H1 (cell line): ENCODE measurements around the gene RELB. TPM values are rescaled to one million over a fixed set of nuclear protein-coding genes. Genes with fewer than 3 reads are reported as not detected.

Source experiments
- EGR1 ChIP-seq: IDR thresholded peaks from 2 replicates; pipeline ENCODE4 v1.6.1; 2011; ENCODE audit warnings: low read depth, low read length, borderline replicate concordance
- GTF2F1 ChIP-seq: IDR thresholded peaks from 2 replicates; pipeline ENCODE4 v1.6.1; 2012; ENCODE audit warnings: low read depth, low read length, improper control_type of control experiment, borderline replicate concordance
- KDM5A ChIP-seq: fragments of 200-600 bp; IDR thresholded peaks from 2 replicates; pipeline ENCODE4 v1.7.1; 2012; ENCODE audit warnings: mild to moderate bottlenecking, low read length, inconsistent platforms, mixed read lengths
- POU5F1 ChIP-seq: IDR thresholded peaks from 2 replicates; pipeline ENCODE4 v1.6.1; 2011; ENCODE audit warnings: low read depth, mild to moderate bottlenecking, low read length, moderate library complexity
- SIN3A ChIP-seq, 2 experiments: IDR thresholded peaks in 1 of 2; conservative IDR thresholded peaks in 1 of 2; 2 replicates each; pipeline ENCODE4 v1.6.1; 2011 to 2012; ENCODE audit warnings: low read length in 2 of 2, improper control_type of control experiment in 1 of 2, low read depth in 1 of 2, mild to moderate bottlenecking in 1 of 2
- SP1 ChIP-seq: IDR thresholded peaks from 2 replicates; pipeline ENCODE4 v1.6.1; 2011; ENCODE audit warnings: low read depth, low read length
- TEAD4 ChIP-seq: IDR thresholded peaks from 2 replicates; pipeline ENCODE4 v1.6.1; 2012; ENCODE audit warnings: low read depth, low read length, inconsistent platforms, mixed read lengths
- polyA plus RNA-seq, 7 experiments: library from polyadenylated mRNA; depleted of rRNA in 3 of 7; stranded (reverse) in 5 of 7; unstranded in 2 of 7; fragments of >200 nt in 5 of 7; fragments of 200-250 nt in 2 of 7; gene quantifications; 1 replicate in 5 of 7; 2 replicates in 1 of 7; 4 replicates in 1 of 7; pipeline versions ENCODE4 v1.2.1 to v1.2.3, GENCODE V29; 2011 to 2013; ENCODE audit warnings: missing spikeins in 2 of 7, mixed read lengths in 2 of 7
- total RNA-seq: library from RNA; stranded (reverse); fragmentation: NEBNext Ultra II Directional; extraction: Animal tissue kit (Norgen Biotek cat#: 25700); gene quantifications from 2 replicates; pipeline ENCODE4 v1.2.1, GENCODE V29; 2021
- TF ChIP-seq, protein P1 (sequence below): fragments of 300-600 bp; sonication (generic); IDR thresholded peaks from 2 replicates; pipeline ENCODE4 v1.7.1; 2012; ENCODE audit warnings: low read length, moderate library complexity, mild to moderate bottlenecking, inconsistent platforms; ENCODE audit not compliant: insufficient replicate concordance
- TF ChIP-seq, protein P2 (sequence below): IDR thresholded peaks from 2 replicates; pipeline ENCODE4 v1.6.1; 2011; ENCODE audit warnings: low read length, improper control_type of control experiment

Gene RELB
- total and polyA plus RNA-seq, 2 of the 8 experiments (the other 6 are each of a cell fraction or from before 2014, with no cell fraction given) = 10.0 to 13.1 TPM

DNA sequence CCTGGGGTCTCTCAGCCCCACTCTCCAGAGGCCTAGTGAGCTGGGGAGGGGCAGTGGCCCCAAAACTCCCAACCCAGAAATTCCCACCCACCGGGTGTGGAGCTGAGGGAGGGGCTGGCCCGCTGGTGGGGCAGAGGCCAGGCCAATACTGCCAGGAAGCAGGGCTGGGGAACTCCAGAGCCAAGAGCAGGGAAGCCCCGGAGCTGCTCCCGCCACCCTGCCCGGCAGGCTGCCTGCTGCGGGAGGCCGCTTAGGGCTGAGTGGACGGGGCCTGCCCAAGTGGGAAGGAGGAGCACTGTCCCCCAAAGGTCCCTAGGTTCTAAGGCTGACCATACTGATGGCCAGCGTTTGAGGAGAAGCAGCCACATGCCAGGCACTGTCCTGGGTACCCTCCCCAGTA lies 13.0 kb upstream of the RELB start (continued):
- TF ChIP-seq, protein P1, sequence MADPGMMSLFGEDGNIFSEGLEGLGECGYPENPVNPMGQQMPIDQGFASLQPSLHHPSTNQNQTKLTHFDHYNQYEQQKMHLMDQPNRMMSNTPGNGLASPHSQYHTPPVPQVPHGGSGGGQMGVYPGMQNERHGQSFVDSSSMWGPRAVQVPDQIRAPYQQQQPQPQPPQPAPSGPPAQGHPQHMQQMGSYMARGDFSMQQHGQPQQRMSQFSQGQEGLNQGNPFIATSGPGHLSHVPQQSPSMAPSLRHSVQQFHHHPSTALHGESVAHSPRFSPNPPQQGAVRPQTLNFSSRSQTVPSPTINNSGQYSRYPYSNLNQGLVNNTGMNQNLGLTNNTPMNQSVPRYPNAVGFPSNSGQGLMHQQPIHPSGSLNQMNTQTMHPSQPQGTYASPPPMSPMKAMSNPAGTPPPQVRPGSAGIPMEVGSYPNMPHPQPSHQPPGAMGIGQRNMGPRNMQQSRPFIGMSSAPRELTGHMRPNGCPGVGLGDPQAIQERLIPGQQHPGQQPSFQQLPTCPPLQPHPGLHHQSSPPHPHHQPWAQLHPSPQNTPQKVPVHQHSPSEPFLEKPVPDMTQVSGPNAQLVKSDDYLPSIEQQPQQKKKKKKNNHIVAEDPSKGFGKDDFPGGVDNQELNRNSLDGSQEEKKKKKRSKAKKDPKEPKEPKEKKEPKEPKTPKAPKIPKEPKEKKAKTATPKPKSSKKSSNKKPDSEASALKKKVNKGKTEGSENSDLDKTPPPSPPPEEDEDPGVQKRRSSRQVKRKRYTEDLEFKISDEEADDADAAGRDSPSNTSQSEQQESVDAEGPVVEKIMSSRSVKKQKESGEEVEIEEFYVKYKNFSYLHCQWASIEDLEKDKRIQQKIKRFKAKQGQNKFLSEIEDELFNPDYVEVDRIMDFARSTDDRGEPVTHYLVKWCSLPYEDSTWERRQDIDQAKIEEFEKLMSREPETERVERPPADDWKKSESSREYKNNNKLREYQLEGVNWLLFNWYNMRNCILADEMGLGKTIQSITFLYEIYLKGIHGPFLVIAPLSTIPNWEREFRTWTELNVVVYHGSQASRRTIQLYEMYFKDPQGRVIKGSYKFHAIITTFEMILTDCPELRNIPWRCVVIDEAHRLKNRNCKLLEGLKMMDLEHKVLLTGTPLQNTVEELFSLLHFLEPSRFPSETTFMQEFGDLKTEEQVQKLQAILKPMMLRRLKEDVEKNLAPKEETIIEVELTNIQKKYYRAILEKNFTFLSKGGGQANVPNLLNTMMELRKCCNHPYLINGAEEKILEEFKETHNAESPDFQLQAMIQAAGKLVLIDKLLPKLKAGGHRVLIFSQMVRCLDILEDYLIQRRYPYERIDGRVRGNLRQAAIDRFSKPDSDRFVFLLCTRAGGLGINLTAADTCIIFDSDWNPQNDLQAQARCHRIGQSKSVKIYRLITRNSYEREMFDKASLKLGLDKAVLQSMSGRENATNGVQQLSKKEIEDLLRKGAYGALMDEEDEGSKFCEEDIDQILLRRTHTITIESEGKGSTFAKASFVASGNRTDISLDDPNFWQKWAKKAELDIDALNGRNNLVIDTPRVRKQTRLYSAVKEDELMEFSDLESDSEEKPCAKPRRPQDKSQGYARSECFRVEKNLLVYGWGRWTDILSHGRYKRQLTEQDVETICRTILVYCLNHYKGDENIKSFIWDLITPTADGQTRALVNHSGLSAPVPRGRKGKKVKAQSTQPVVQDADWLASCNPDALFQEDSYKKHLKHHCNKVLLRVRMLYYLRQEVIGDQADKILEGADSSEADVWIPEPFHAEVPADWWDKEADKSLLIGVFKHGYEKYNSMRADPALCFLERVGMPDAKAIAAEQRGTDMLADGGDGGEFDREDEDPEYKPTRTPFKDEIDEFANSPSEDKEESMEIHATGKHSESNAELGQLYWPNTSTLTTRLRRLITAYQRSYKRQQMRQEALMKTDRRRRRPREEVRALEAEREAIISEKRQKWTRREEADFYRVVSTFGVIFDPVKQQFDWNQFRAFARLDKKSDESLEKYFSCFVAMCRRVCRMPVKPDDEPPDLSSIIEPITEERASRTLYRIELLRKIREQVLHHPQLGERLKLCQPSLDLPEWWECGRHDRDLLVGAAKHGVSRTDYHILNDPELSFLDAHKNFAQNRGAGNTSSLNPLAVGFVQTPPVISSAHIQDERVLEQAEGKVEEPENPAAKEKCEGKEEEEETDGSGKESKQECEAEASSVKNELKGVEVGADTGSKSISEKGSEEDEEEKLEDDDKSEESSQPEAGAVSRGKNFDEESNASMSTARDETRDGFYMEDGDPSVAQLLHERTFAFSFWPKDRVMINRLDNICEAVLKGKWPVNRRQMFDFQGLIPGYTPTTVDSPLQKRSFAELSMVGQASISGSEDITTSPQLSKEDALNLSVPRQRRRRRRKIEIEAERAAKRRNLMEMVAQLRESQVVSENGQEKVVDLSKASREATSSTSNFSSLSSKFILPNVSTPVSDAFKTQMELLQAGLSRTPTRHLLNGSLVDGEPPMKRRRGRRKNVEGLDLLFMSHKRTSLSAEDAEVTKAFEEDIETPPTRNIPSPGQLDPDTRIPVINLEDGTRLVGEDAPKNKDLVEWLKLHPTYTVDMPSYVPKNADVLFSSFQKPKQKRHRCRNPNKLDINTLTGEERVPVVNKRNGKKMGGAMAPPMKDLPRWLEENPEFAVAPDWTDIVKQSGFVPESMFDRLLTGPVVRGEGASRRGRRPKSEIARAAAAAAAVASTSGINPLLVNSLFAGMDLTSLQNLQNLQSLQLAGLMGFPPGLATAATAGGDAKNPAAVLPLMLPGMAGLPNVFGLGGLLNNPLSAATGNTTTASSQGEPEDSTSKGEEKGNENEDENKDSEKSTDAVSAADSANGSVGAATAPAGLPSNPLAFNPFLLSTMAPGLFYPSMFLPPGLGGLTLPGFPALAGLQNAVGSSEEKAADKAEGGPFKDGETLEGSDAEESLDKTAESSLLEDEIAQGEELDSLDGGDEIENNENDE = no peak
- TF ChIP-seq, protein P2, sequence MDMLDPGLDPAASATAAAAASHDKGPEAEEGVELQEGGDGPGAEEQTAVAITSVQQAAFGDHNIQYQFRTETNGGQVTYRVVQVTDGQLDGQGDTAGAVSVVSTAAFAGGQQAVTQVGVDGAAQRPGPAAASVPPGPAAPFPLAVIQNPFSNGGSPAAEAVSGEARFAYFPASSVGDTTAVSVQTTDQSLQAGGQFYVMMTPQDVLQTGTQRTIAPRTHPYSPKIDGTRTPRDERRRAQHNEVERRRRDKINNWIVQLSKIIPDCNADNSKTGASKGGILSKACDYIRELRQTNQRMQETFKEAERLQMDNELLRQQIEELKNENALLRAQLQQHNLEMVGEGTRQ = no peak
- TF ChIP-seq TEAD4 (no peak), GTF2F1 (no peak), KDM5A (no peak), POU5F1 (no peak), EGR1 (no peak), SIN3A (conservative IDR thresholded peaks at IDR 0.05 in 1 of 2, IDR thresholded peaks at IDR 0.05 in 1 of 2; ENCODE audit: low read depth in 1 of 2, low read length in 2 of 2) (no peak), SP1 (no peak)
